ENCODE results near the gene IL1RL2. TPM values are rescaled to one million over a fixed set of nuclear protein-coding genes. Genes with fewer than 3 reads are reported as not detected.

The IL1RL2 gene
- total and polyA plus RNA-seq, 4 donors = 0.98 to 2.0 (median 1.3) TPM

DNA sequence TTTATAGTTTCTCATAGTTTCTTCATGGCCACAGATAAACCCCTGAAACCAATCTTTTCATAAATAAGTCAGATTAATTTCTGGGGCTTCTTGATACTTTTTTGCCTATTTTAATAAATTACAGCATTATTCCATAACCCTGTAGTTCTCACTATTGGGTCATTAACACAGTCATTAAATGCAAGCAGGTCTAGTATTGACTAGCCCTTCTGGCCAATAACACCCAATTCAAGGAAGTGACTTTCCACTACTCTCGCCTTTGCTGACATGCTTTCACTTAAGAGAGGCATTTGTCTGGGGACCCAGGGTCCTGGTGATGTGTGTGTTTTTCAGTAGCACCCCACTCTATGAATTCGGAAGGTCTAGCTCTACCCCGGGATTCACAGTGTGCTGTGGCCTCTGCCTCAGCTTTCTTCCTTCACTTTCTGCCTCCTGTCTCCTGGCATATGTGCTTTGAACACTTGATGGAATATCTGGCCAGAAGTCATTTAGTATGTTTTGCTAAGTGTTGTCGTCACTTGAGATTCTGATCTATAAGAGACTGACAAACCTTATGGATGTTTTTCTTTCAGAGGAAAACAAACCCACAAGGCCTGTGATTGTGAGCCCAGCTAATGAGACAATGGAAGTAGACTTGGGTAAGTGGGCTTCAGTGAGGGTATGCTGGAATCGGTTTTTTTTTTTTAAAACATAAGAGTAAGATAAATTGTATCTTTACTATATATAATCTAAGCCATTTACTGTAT is 18.6 kb upstream of the IL1RL2 start:
- no peak for DNase-seq (ENCODE audit: low spot score)
- peaks cover 5 to 41% (median 36%) of the 10 kb centered on the region in 4 donors for H3K36me3 ChIP-seq (ENCODE audit: control insufficient read depth in 4 of 4, insufficient read depth in 3 of 4, low read depth in 1 of 4, low read length in 3 of 4)
- 96% methylated on average over 5 of the region's 5 CpGs for WGBS
- H3K27ac ChIP-seq (ENCODE audit: low read depth in 1 of 2, low read length in 2 of 2) = no peak overlapping the region
- H3K27me3 ChIP-seq (ENCODE audit: control insufficient read depth in 4 of 4, insufficient read depth in 4 of 4, low read length in 3 of 4) = no peaks in the 10 kb centered on the region
- no peak for TF ChIP-seq JUND (IDR thresholded peaks at IDR 0.05)
- TF ChIP-seq, protein P1, sequence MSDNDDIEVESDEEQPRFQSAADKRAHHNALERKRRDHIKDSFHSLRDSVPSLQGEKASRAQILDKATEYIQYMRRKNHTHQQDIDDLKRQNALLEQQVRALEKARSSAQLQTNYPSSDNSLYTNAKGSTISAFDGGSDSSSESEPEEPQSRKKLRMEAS (IDR thresholded peaks at IDR 0.05) = no peak
- no peaks in the 10 kb centered on the region for H3K9me3 ChIP-seq (ENCODE audit: control insufficient read depth in 4 of 4, low read length in 3 of 4)
- H3K4me3 ChIP-seq (ENCODE audit: low read depth in 1 of 3, low read length in 3 of 3) = no peak overlapping the region
- H3K4me1 ChIP-seq (ENCODE audit: control insufficient read depth in 4 of 4, insufficient read depth in 4 of 4, low read length in 3 of 4) = peaks cover 0 to 18% (median 7%) of the 10 kb centered on the region in 4 donors
- no peak overlapping the region for H3K9ac ChIP-seq (ENCODE audit: low read depth in 1 of 2, low read length in 2 of 2)

DNA sequence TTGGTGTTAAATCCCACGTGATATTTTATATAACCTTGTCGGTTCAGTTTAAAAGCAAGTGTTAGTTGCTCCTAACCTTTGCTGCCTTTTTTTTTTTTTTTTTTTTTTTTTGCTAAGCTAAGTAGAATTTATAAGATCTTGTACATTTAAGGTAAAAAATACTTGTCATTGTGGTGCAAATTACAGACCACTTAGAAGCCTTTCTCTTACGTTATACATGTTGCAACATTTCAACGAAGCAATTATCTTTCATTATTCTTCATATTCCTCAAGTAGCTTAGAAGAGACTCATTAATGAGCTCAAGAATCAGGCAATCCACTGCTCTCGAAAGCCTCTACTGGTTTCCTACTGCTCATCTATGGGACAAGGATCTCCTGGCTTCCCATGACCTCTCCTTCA is 14.9 kb upstream of the IL1RL2 start:
- Histone ChIP-seq H3K9ac (ENCODE audit: low read depth in 1 of 2, low read length in 2 of 2) (no peak overlapping the region), H3K9me3 (ENCODE audit: control insufficient read depth in 4 of 4, low read length in 3 of 4) (no peaks in the 10 kb centered on the region), H3K36me3 (ENCODE audit: control insufficient read depth in 4 of 4, insufficient read depth in 3 of 4, low read depth in 1 of 4, low read length in 3 of 4) (peaks cover 11 to 63% (median 57%) of the 10 kb centered on the region in 4 donors), H3K27ac (ENCODE audit: low read depth in 1 of 2, low read length in 2 of 2) (no peak overlapping the region), H3K4me3 (ENCODE audit: low read depth in 1 of 3, low read length in 3 of 3) (no peak overlapping the region), H3K27me3 (ENCODE audit: control insufficient read depth in 4 of 4, insufficient read depth in 4 of 4, low read length in 3 of 4) (no peaks in the 10 kb centered on the region), H3K4me1 (ENCODE audit: control insufficient read depth in 4 of 4, insufficient read depth in 4 of 4, low read length in 3 of 4) (no peaks in the 10 kb centered on the region)
- no peak for DNase-seq (ENCODE audit: low spot score)
- TF ChIP-seq EGR1 (IDR thresholded peaks at IDR 0.05; ENCODE audit: low read depth in 2 of 2) = no peak
- TF ChIP-seq NR2F2 (IDR thresholded peaks at IDR 0.05) = no peak
- no peak for TF ChIP-seq RXRA (IDR thresholded peaks at IDR 0.05)
- TF ChIP-seq, protein P2, sequence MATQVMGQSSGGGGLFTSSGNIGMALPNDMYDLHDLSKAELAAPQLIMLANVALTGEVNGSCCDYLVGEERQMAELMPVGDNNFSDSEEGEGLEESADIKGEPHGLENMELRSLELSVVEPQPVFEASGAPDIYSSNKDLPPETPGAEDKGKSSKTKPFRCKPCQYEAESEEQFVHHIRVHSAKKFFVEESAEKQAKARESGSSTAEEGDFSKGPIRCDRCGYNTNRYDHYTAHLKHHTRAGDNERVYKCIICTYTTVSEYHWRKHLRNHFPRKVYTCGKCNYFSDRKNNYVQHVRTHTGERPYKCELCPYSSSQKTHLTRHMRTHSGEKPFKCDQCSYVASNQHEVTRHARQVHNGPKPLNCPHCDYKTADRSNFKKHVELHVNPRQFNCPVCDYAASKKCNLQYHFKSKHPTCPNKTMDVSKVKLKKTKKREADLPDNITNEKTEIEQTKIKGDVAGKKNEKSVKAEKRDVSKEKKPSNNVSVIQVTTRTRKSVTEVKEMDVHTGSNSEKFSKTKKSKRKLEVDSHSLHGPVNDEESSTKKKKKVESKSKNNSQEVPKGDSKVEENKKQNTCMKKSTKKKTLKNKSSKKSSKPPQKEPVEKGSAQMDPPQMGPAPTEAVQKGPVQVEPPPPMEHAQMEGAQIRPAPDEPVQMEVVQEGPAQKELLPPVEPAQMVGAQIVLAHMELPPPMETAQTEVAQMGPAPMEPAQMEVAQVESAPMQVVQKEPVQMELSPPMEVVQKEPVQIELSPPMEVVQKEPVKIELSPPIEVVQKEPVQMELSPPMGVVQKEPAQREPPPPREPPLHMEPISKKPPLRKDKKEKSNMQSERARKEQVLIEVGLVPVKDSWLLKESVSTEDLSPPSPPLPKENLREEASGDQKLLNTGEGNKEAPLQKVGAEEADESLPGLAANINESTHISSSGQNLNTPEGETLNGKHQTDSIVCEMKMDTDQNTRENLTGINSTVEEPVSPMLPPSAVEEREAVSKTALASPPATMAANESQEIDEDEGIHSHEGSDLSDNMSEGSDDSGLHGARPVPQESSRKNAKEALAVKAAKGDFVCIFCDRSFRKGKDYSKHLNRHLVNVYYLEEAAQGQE (IDR thresholded peaks at IDR 0.05) = no peak
- TF ChIP-seq RAD21 (IDR thresholded peaks at IDR 0.05) = no peak
- TF ChIP-seq, protein P1 (IDR thresholded peaks at IDR 0.05) = no peak
- TF ChIP-seq, protein P3, sequence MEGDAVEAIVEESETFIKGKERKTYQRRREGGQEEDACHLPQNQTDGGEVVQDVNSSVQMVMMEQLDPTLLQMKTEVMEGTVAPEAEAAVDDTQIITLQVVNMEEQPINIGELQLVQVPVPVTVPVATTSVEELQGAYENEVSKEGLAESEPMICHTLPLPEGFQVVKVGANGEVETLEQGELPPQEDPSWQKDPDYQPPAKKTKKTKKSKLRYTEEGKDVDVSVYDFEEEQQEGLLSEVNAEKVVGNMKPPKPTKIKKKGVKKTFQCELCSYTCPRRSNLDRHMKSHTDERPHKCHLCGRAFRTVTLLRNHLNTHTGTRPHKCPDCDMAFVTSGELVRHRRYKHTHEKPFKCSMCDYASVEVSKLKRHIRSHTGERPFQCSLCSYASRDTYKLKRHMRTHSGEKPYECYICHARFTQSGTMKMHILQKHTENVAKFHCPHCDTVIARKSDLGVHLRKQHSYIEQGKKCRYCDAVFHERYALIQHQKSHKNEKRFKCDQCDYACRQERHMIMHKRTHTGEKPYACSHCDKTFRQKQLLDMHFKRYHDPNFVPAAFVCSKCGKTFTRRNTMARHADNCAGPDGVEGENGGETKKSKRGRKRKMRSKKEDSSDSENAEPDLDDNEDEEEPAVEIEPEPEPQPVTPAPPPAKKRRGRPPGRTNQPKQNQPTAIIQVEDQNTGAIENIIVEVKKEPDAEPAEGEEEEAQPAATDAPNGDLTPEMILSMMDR (IDR thresholded peaks at IDR 0.05; ENCODE audit: low read depth, low read length, missing input control) = no peak
- no peak for TF ChIP-seq HNF4G (IDR thresholded peaks at IDR 0.05)
- 91% methylated on average over 5 of the region's 5 CpGs for WGBS

DNA sequence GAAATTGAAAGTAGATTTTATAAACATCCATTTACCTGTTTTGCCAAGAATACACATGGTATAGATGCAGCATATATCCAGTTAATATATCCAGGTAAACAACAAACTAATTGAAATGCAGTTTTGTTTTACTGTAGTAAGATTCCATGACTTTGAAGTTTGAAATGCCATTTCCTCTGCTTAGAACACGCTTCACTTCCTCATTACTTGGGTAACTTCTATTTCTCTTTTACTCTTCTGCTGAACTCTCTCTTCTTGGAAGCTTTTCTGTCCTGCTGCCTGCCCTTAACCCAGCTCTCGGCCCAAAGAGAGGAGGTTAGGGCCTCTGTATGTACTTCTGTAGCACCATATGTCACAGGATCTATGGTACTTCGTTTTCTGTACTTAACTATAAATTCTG is 14.1 kb upstream of the IL1RL2 start:
- Histone ChIP-seq H3K27ac (ENCODE audit: low read depth in 1 of 2, low read length in 2 of 2) (no peak overlapping the region), H3K4me1 (ENCODE audit: control insufficient read depth in 4 of 4, insufficient read depth in 4 of 4, low read length in 3 of 4) (no peaks in the 10 kb centered on the region), H3K27me3 (ENCODE audit: control insufficient read depth in 4 of 4, insufficient read depth in 4 of 4, low read length in 3 of 4) (no peaks in the 10 kb centered on the region), H3K36me3 (ENCODE audit: control insufficient read depth in 4 of 4, insufficient read depth in 3 of 4, low read depth in 1 of 4, low read length in 3 of 4) (peaks cover 12 to 71% (median 64%) of the 10 kb centered on the region in 4 donors), H3K4me3 (ENCODE audit: low read depth in 1 of 3, low read length in 3 of 3) (no peak overlapping the region), H3K9ac (ENCODE audit: low read depth in 1 of 2, low read length in 2 of 2) (no peak overlapping the region), H3K9me3 (ENCODE audit: control insufficient read depth in 4 of 4, low read length in 3 of 4) (no peaks in the 10 kb centered on the region)
- no peak for DNase-seq (ENCODE audit: low spot score)
- WGBS = 84% methylated on average over 3 of the region's 3 CpGs
- TF ChIP-seq EGR1 (IDR thresholded peaks at IDR 0.05; ENCODE audit: low read depth in 2 of 2) = no peak
- no peak for TF ChIP-seq NR2F2 (IDR thresholded peaks at IDR 0.05)
- TF ChIP-seq, protein P2 (IDR thresholded peaks at IDR 0.05) = no peak
- TF ChIP-seq, protein P1 (IDR thresholded peaks at IDR 0.05) = no peak
- TF ChIP-seq, protein P4, sequence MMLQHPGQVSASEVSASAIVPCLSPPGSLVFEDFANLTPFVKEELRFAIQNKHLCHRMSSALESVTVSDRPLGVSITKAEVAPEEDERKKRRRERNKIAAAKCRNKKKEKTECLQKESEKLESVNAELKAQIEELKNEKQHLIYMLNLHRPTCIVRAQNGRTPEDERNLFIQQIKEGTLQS (IDR thresholded peaks at IDR 0.05) = no peak
- TF ChIP-seq RXRA (IDR thresholded peaks at IDR 0.05) = no peak
- TF ChIP-seq, protein P5, sequence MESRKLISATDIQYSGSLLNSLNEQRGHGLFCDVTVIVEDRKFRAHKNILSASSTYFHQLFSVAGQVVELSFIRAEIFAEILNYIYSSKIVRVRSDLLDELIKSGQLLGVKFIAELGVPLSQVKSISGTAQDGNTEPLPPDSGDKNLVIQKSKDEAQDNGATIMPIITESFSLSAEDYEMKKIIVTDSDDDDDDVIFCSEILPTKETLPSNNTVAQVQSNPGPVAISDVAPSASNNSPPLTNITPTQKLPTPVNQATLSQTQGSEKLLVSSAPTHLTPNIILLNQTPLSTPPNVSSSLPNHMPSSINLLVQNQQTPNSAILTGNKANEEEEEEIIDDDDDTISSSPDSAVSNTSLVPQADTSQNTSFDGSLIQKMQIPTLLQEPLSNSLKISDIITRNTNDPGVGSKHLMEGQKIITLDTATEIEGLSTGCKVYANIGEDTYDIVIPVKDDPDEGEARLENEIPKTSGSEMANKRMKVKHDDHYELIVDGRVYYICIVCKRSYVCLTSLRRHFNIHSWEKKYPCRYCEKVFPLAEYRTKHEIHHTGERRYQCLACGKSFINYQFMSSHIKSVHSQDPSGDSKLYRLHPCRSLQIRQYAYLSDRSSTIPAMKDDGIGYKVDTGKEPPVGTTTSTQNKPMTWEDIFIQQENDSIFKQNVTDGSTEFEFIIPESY (IDR thresholded peaks at IDR 0.05) = no peak
- TF ChIP-seq HNF4G (IDR thresholded peaks at IDR 0.05) = no peak
- TF ChIP-seq JUND (IDR thresholded peaks at IDR 0.05) = no peak
- no peak for TF ChIP-seq SP1 (IDR thresholded peaks at IDR 0.05)
- no peak for TF ChIP-seq YY1 (IDR thresholded peaks at IDR 0.05)
